ENCODE results near the gene MTHFR. TPM values are rescaled to one million over a fixed set of nuclear protein-coding genes. Genes with fewer than 3 reads are reported as not detected.
A peak's percentile ranks its signal among the peaks of the same experiment; 100 is the strongest.

The MTHFR gene
- total RNA-seq, 1 donor from 2014 or later = 13.0 TPM

DNA sequence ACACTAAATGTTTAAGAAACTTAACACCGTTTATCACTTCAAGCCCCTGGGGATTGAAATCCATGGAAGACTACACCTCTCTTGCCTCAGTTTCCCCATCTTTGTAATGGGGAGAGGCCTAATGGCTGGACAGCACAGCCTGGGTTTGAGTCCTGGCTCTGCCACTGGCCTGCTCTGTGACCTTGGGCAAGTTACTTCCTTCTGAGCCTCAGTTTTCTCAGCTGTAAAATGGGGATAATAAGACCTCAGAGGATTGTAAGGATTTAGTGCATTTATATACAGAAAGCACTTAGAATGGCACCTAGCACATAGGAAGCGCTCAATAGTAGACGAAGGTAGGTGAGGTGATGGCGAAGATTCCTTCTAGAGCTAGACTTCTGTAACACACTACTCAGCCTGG is 64.3 kb downstream of the MTHFR start:
- peaks cover 12% of the 10 kb centered on the region for H3K36me3 Mint-ChIP-seq (ENCODE audit: low read depth, unreplicated experiment)
- DNase-seq (ENCODE audit: low read depth) (no peak), FAIRE-seq (no peak)
- no peak overlapping the region for H3K4me3 Mint-ChIP-seq (ENCODE audit: unreplicated experiment)
- no peaks in the 10 kb centered on the region for H3K27me3 ChIP-seq (ENCODE audit: insufficient read depth, low read length)
- peaks cover 2% of the 10 kb centered on the region for H3K79me2 ChIP-seq (ENCODE audit: insufficient read depth, low read length)
- no peak overlapping the region for H2AFZ ChIP-seq (ENCODE audit: low read depth, low read length)
- no peak overlapping the region for H3K27ac Mint-ChIP-seq (ENCODE audit: unreplicated experiment)
- no peak overlapping the region for H3K4me3 ChIP-seq (ENCODE audit: insufficient read depth, low read depth, low read length)
- peaks cover 10% of the 10 kb centered on the region for H3K4me1 Mint-ChIP-seq (ENCODE audit: low read depth, unreplicated experiment)
- H4K20me1 ChIP-seq (ENCODE audit: insufficient read depth, low read length) = peaks cover 12% of the 10 kb centered on the region
- no peaks in the 10 kb centered on the region for H3K36me3 ChIP-seq (ENCODE audit: insufficient read depth, low read length)
- H3K9ac ChIP-seq (ENCODE audit: low read length) = no peak overlapping the region
- H3K27ac ChIP-seq (ENCODE audit: low read depth, low read length) = no peak overlapping the region
- no peaks in the 10 kb centered on the region for H3K9me3 Mint-ChIP-seq (ENCODE audit: unreplicated experiment)
- peaks cover 11% of the 10 kb centered on the region for H3K4me1 ChIP-seq (ENCODE audit: insufficient read depth, low read length)
- H3K9me3 ChIP-seq (ENCODE audit: insufficient read depth, low read depth, low read length) = no peaks in the 10 kb centered on the region
- peaks cover 3% of the 10 kb centered on the region for H3K27me3 Mint-ChIP-seq (ENCODE audit: low read depth, unreplicated experiment)
- no peak overlapping the region for H3K4me2 ChIP-seq (ENCODE audit: low read length)
- TF ChIP-seq CTCF (IDR thresholded peaks at IDR 0.05; ENCODE audit: insufficient read depth, low read depth, low read length) (no peak), EZH2 (IDR thresholded peaks at IDR 0.05; ENCODE audit: insufficient read depth, low read length) (no peak)

DNA sequence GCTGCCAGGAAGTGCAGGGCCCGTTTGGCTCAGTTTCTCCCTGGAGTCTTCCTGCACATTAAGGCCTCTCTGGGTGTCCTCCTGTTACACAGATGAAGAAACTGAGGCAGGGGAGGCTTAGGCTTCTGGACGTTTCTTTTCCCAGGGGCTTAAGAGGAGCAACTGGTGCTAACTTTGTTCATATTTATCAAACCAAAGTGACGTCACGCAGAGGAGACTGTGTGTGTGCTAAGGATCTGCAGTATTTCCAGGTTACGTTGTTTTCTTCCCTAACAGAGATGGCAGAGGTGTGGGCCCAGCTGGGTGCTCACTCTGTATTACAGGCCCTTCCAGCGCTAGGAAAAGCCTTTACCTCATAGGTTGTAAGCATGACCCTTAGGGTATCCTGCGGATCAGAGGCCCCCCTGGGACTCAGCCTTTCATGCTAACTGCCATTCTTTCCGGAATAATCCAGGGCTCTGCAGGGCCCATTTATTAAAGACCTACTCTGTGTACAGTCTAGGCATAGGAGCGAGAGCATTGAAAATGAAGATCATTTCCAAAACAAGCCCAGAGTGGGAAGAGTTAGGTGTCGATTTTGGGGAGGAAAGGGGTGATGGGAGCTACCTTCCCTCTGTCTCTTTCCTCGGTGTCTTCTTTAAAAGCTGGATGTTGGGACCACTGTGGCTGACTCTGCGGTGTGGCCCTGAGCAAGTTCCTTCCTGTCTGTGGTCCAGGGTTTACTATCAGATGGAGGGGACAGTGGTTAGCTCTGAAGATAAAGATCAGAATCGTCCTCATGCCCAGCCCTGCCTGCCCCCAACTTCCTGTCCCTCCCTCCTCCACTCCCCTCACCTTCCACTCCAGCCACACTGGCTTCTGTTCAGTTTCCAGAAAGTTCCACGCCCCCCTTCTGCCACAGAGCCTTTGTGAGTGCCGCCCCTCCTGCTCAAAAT is 65.2 kb downstream of the MTHFR start:
- no peak overlapping the region for H3K4me2 ChIP-seq (ENCODE audit: low read length)
- TF ChIP-seq EZH2 (IDR thresholded peaks at IDR 0.05; ENCODE audit: insufficient read depth, low read length) = no peak
- no peak for TF ChIP-seq CTCF (IDR thresholded peaks at IDR 0.05; ENCODE audit: insufficient read depth, low read depth, low read length)
- peaks cover 2% of the 10 kb centered on the region for H3K79me2 ChIP-seq (ENCODE audit: insufficient read depth, low read length)
- no peak overlapping the region for H2AFZ ChIP-seq (ENCODE audit: low read depth, low read length)
- no peak for DNase-seq (ENCODE audit: low read depth)
- H3K36me3 ChIP-seq (ENCODE audit: insufficient read depth, low read length) = no peaks in the 10 kb centered on the region
- peaks cover 9% of the 10 kb centered on the region for H4K20me1 ChIP-seq (ENCODE audit: insufficient read depth, low read length)
- Mint-ChIP-seq H3K4me1 (ENCODE audit: low read depth, unreplicated experiment) (peaks cover 10% of the 10 kb centered on the region), H3K36me3 (ENCODE audit: low read depth, unreplicated experiment) (peaks cover 6% of the 10 kb centered on the region), H3K27me3 (ENCODE audit: low read depth, unreplicated experiment) (peaks cover 3% of the 10 kb centered on the region), H3K4me3 (ENCODE audit: unreplicated experiment) (no peak overlapping the region), H3K9me3 (ENCODE audit: unreplicated experiment) (no peaks in the 10 kb centered on the region), H3K27ac (ENCODE audit: unreplicated experiment) (no peak overlapping the region)
- FAIRE-seq = no peak
- no peak overlapping the region for H3K4me3 ChIP-seq (ENCODE audit: insufficient read depth, low read depth, low read length)
- peaks cover 17% of the 10 kb centered on the region for H3K4me1 ChIP-seq (ENCODE audit: insufficient read depth, low read length)
- H3K9me3 ChIP-seq (ENCODE audit: insufficient read depth, low read depth, low read length) = no peaks in the 10 kb centered on the region
- no peak overlapping the region for H3K9ac ChIP-seq (ENCODE audit: low read length)
- H3K27me3 ChIP-seq (ENCODE audit: insufficient read depth, low read length) = no peaks in the 10 kb centered on the region
- H3K27ac ChIP-seq (ENCODE audit: low read depth, low read length) = no peak overlapping the region

GRCh38 chr1:11738783-11739182 is 67.0 kb downstream of the MTHFR start:
- Histone ChIP-seq H4K20me1 (ENCODE audit: insufficient read depth, low read length) (peaks cover 9% of the 10 kb centered on the region), H3K4me1 (ENCODE audit: insufficient read depth, low read length) (peaks cover 18% of the 10 kb centered on the region), H3K27ac (ENCODE audit: low read depth, low read length) (no peak overlapping the region), H3K79me2 (ENCODE audit: insufficient read depth, low read length) (peaks cover 2% of the 10 kb centered on the region), H3K27me3 (ENCODE audit: insufficient read depth, low read length) (no peaks in the 10 kb centered on the region), H3K9ac (ENCODE audit: low read length) (no peak overlapping the region), H3K9me3 (ENCODE audit: insufficient read depth, low read depth, low read length) (no peaks in the 10 kb centered on the region), H3K4me3 (ENCODE audit: insufficient read depth, low read depth, low read length) (no peak overlapping the region), H2AFZ (ENCODE audit: low read depth, low read length) (no peak overlapping the region), H3K36me3 (ENCODE audit: insufficient read depth, low read length) (no peaks in the 10 kb centered on the region), H3K4me2 (ENCODE audit: low read length) (no peak overlapping the region)
- TF ChIP-seq EZH2 (IDR thresholded peaks at IDR 0.05; ENCODE audit: insufficient read depth, low read length) (no peak), CTCF (IDR thresholded peaks at IDR 0.05; ENCODE audit: insufficient read depth, low read depth, low read length) (no peak)
- no peak for DNase-seq (ENCODE audit: low read depth)
- no peak for FAIRE-seq
- H3K27ac Mint-ChIP-seq (ENCODE audit: unreplicated experiment) = no peak overlapping the region
- peak overlapping the region; percentile 27 for H3K4me3 Mint-ChIP-seq (ENCODE audit: unreplicated experiment)
- H3K27me3 Mint-ChIP-seq (ENCODE audit: low read depth, unreplicated experiment) = peaks cover 3% of the 10 kb centered on the region
- peaks cover 3% of the 10 kb centered on the region for H3K36me3 Mint-ChIP-seq (ENCODE audit: low read depth, unreplicated experiment)
- H3K9me3 Mint-ChIP-seq (ENCODE audit: unreplicated experiment) = no peaks in the 10 kb centered on the region
- peaks cover 10% of the 10 kb centered on the region for H3K4me1 Mint-ChIP-seq (ENCODE audit: low read depth, unreplicated experiment)

Data from astrocyte (in vitro differentiated cells and primary cell).